ENCODE measurements around the gene ANKRD9.
A peak's percentile ranks its signal among the peaks of the same experiment; 100 is the strongest.

ANKRD9 gene

DNA sequence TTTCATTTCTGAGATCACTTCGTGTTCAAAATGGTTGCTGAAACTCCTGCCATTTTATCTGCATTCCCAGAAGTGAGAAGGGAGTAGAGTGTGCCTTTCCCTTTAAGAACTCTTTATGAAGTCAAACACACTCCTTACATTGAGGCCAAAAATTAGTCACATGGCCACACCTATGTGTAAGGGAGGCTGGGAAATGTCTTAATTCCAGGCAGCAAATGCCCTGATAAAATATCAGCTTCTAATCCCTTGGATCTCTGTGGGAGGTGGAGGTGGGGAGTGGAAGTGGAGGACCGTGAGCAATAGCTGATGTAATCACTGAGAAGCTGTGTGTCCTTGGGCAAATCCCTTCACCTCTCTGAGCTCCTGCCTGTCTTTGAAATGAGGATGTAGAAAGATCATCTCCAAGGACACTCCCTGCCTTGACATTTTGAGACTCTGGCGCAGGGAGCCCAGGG, 22.7 kb upstream of the ANKRD9 start:
- Histone ChIP-seq H3K27ac (ENCODE audit: low read length) (no peak overlapping the region), H3K9ac (ENCODE audit: low read depth, low read length) (no peak overlapping the region), H3K27me3 (ENCODE audit: insufficient read depth, low read length, poor library complexity) (no peaks in the 10 kb centered on the region), H4K20me1 (ENCODE audit: insufficient read depth, low read length) (no peaks in the 10 kb centered on the region), H3K79me2 (ENCODE audit: insufficient read depth, low read length) (no peaks in the 10 kb centered on the region), H3K4me3 (ENCODE audit: low read depth in 1 of 2, low read length in 2 of 2) (no peak overlapping the region), H3K4me1 (ENCODE audit: insufficient read depth, low read length) (no peaks in the 10 kb centered on the region), H3K9me3 (ENCODE audit: insufficient read depth, low read length, severe bottlenecking) (no peaks in the 10 kb centered on the region), H3K4me2 (ENCODE audit: insufficient read depth, low read length) (no peak overlapping the region), H2AFZ (ENCODE audit: low read depth, low read length) (no peak overlapping the region), H3K36me3 (ENCODE audit: insufficient read depth, low read length) (no peaks in the 10 kb centered on the region)
- DNase-seq, result no peak
- no peak for ATAC-seq (ENCODE audit: insufficient read depth, low read depth)
- no peak for TF ChIP-seq EZH2 (IDR thresholded peaks at IDR 0.05; ENCODE audit: borderline replicate concordance, low read depth, low read length, severe bottlenecking)
- TF ChIP-seq, protein P1, sequence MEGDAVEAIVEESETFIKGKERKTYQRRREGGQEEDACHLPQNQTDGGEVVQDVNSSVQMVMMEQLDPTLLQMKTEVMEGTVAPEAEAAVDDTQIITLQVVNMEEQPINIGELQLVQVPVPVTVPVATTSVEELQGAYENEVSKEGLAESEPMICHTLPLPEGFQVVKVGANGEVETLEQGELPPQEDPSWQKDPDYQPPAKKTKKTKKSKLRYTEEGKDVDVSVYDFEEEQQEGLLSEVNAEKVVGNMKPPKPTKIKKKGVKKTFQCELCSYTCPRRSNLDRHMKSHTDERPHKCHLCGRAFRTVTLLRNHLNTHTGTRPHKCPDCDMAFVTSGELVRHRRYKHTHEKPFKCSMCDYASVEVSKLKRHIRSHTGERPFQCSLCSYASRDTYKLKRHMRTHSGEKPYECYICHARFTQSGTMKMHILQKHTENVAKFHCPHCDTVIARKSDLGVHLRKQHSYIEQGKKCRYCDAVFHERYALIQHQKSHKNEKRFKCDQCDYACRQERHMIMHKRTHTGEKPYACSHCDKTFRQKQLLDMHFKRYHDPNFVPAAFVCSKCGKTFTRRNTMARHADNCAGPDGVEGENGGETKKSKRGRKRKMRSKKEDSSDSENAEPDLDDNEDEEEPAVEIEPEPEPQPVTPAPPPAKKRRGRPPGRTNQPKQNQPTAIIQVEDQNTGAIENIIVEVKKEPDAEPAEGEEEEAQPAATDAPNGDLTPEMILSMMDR (IDR thresholded peaks at IDR 0.05; ENCODE audit: borderline replicate concordance, extremely low read depth, low read length, poor library complexity, severe bottlenecking), result no peak

DNA sequence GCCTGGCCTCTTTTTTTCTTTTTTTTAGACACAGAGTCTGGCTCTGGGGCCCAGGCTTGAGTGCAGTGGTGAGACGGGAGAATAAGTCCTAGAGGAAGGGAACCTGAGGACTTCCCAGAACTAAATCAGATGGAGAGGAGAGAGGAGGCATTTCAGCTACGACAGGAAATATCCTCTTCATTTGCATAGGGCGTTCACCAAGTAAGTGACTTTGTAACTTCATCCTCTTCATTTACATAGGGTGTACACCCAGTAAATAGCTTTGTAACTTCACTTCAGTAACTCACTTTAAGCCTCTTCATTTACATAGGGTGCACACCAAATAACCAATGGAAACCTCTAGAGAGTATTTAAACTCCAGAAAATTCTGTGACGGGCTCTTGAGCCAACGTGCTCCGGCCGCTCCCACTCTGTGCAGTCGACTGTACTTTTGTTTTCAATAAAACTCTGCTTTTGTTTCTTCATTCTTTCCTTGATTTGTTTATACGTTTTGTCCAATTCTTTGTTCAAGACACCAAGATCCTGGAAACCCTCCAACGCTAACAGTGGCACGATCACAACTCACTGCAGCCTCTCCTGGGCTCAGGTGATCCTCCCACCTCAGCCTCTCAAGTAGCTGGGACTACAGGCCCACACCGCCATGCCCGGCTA, 21.4 kb upstream of the ANKRD9 start:
- H3K9me3 ChIP-seq (ENCODE audit: insufficient read depth, low read length, severe bottlenecking), result no peaks in the 10 kb centered on the region
- no peaks in the 10 kb centered on the region for H3K36me3 ChIP-seq (ENCODE audit: insufficient read depth, low read length)
- DNase-seq, result no peak
- no peak overlapping the region for H3K27ac ChIP-seq (ENCODE audit: low read length)
- no peak overlapping the region for H3K9ac ChIP-seq (ENCODE audit: low read depth, low read length)
- H3K4me2 ChIP-seq (ENCODE audit: insufficient read depth, low read length), result no peak overlapping the region
- no peak overlapping the region for H2AFZ ChIP-seq (ENCODE audit: low read depth, low read length)
- ATAC-seq (ENCODE audit: insufficient read depth, low read depth), result peak; percentile 58; the same call in 1 of the 3 replicates
- peaks cover 2% of the 10 kb centered on the region for H3K4me1 ChIP-seq (ENCODE audit: insufficient read depth, low read length)
- H3K27me3 ChIP-seq (ENCODE audit: insufficient read depth, low read length, poor library complexity), result no peaks in the 10 kb centered on the region
- TF ChIP-seq, protein P1 (IDR thresholded peaks at IDR 0.05; ENCODE audit: borderline replicate concordance, extremely low read depth, low read length, poor library complexity, severe bottlenecking), result no peak
- no peak for TF ChIP-seq EZH2 (IDR thresholded peaks at IDR 0.05; ENCODE audit: borderline replicate concordance, low read depth, low read length, severe bottlenecking)
- no peaks in the 10 kb centered on the region for H3K79me2 ChIP-seq (ENCODE audit: insufficient read depth, low read length)
- H3K4me3 ChIP-seq (ENCODE audit: low read depth in 1 of 2, low read length in 2 of 2), result no peak overlapping the region
- no peaks in the 10 kb centered on the region for H4K20me1 ChIP-seq (ENCODE audit: insufficient read depth, low read length)

DNA sequence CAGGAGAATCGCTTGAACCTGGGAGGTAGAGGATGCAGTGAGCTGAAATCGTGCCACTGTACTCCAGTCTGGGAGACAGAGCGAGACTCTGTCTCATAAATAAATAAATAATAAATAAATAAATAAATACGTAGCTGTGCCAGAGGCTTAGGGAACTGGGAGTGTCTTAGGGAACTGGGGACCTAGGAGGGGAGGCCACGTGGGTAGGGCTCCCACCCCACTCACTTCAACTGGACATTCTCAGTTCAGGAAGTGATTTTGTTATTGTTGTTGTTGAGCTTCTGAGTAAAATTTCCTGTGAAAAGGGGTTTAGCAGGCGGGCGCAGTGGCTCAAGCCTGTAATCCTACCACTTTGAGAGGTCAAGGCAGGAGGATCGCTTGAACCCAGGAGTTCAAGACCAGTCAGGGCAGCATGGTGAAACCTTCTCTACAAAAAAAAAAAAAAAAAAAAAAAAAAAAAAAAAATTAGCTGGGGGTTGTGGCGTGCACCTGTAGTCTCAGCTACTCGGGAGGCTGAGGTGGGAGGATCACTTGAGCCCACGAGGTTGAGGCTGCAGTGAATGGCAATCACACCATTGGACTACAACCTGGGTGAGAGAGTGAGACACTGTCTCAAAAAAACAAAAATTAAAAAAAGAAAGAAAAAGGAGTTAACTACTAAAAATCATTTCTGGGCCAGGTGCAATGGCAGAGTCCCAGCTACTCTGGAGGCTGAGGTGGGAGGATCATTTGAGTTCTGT, 19.0 kb upstream of the ANKRD9 start:
- Histone ChIP-seq H3K9me3 (ENCODE audit: insufficient read depth, low read length, severe bottlenecking) (no peaks in the 10 kb centered on the region), H3K4me2 (ENCODE audit: insufficient read depth, low read length) (no peak overlapping the region), H4K20me1 (ENCODE audit: insufficient read depth, low read length) (no peaks in the 10 kb centered on the region), H3K4me3 (ENCODE audit: low read depth in 1 of 2, low read length in 2 of 2) (no peak overlapping the region), H3K4me1 (ENCODE audit: insufficient read depth, low read length) (peaks cover 25% of the 10 kb centered on the region), H3K27me3 (ENCODE audit: insufficient read depth, low read length, poor library complexity) (no peaks in the 10 kb centered on the region), H2AFZ (ENCODE audit: low read depth, low read length) (no peak overlapping the region), H3K9ac (ENCODE audit: low read depth, low read length) (no peak overlapping the region), H3K27ac (ENCODE audit: low read length) (no peak overlapping the region), H3K79me2 (ENCODE audit: insufficient read depth, low read length) (no peaks in the 10 kb centered on the region), H3K36me3 (ENCODE audit: insufficient read depth, low read length) (no peaks in the 10 kb centered on the region)
- ATAC-seq (ENCODE audit: insufficient read depth, low read depth) (no peak), DNase-seq (no peak)
- no peak for TF ChIP-seq EZH2 (IDR thresholded peaks at IDR 0.05; ENCODE audit: borderline replicate concordance, low read depth, low read length, severe bottlenecking)
- TF ChIP-seq, protein P1 (IDR thresholded peaks at IDR 0.05; ENCODE audit: borderline replicate concordance, extremely low read depth, low read length, poor library complexity, severe bottlenecking), result no peak

All from DND-41 (cell line).